Right lobe of liver (tissue), 6 donors: ENCODE data around the gene OTOA. TPM values are rescaled to one million over a fixed set of nuclear protein-coding genes. Genes with fewer than 3 reads are reported as not detected.

Experiments
- ATAC-seq, 4 donors: fragments of 200-7000 bp; cut with Tn5 transposase; one replicate each; pipeline ENCODE4 v1.9.1; 2020; ENCODE audit warnings: mild to moderate bottlenecking in 4 of 4, moderate library complexity in 4 of 4
- DNase-seq, 3 donors: peaks; one replicate each; pipeline ENCODE4 v3.0.0-alpha.2; 2020
- H3K27ac ChIP-seq, 3 donors: fragments of 200-600 bp; one replicate each; pipeline ENCODE4 v1.8.0; 2022
- H3K27me3 ChIP-seq, 2 donors: fragments of 200-600 bp; one replicate each; pipeline ENCODE4 v1.8.0; 2022
- H3K36me3 ChIP-seq, 4 donors: fragments of 200-600 bp; sonication (generic) in 1 of 4; one replicate each; pipeline versions ENCODE4 v1.5.1 to v1.8.0; 2017 to 2022; ENCODE audit warnings: control low read depth in 1 of 4
- H3K4me1 ChIP-seq, 4 donors: fragments of 200-600 bp; sonication (generic) in 1 of 4; one replicate each; pipeline versions ENCODE4 v1.5.1 to v1.8.0; 2017 to 2022; ENCODE audit warnings: control low read depth in 1 of 4
- H3K4me3 ChIP-seq, 3 donors: fragments of 200-600 bp; one replicate each; pipeline ENCODE4 v1.8.0; 2022
- H3K9me3 ChIP-seq, 4 donors: fragments of 200-600 bp; sonication (generic) in 1 of 4; one replicate each; pipeline versions ENCODE4 v1.5.1 to v1.8.0; 2017 to 2022; ENCODE audit warnings: control low read depth in 1 of 4
- CTCF ChIP-seq, 4 donors: fragments of 200-600 bp in 3 of 4; fragments of 450-650 bp in 1 of 4; IDR thresholded peaks; one replicate each; pipeline versions ENCODE4 v1.5.1 to v1.8.0; 2016 to 2022; ENCODE audit warnings: antibody characterized with exemption in 4 of 4, mild to moderate bottlenecking in 2 of 4
- POLR2A ChIP-seq: fragments of 450-650 bp; IDR thresholded peaks from one replicate; pipeline ENCODE4 v1.6.1; 2017; ENCODE audit warnings: antibody characterized with exemption, mild to moderate bottlenecking
- WGBS: methylation state at CpG from one replicate; pipeline ENCODE4 v1.1.6; 2018; ENCODE audit warnings: low coverage, low lambda C conversion rate; ENCODE audit not compliant: insufficient coverage; ENCODE audit errors: missing lambda C conversion rate; 5-methylcytosine and 5-hydroxymethylcytosine counted together
- intact Hi-C, 2 donors: fragments of 100-400 bp; cut with DNase I; formaldehyde crosslinking; loops; one replicate each; pipeline versions ENCODE4 v1.11.2 to v1.14.1; 2022
- total RNA-seq, 6 experiments: library from RNA; depleted of rRNA in 2 of 6; stranded (reverse); fragments of >200 nt in 2 of 6; fragmentation: NEBNext Ultra II Directional in 3 of 6; extraction: Animal tissue kit (Norgen Biotek cat#: 25700) in 3 of 6; gene quantifications; one replicate each; pipeline versions ENCODE4 v1.1.0 to v1.2.4, GENCODE V29; 2016 to 2023
- donor health status: DM: no; HTN: yes; CAD: no.
- donor health status: DM: no; HTN: no; CAD: no.
- donor health status: DM: no; HTN: no; CAD: no.
- donor health status: DM: no; HTN: yes; CAD: no.
- donor health status: DM: no; HTN: yes; CAD: no.

OTOA gene
- total RNA-seq, 6 experiments from 2014 or later: 0.12 to 0.25 (median 0.17) TPM; not detected in 2

- ATAC-seq: no peak
- intact Hi-C loops: no loop called here
Measured at GRCh38 chr16:21702276-21702675, 38.5 kb downstream of the OTOA start.

GRCh38 chr16:21703156-21703555 lies 39.4 kb downstream of the OTOA start:
- H3K36me3 ChIP-seq: no peaks in the 10 kb centered on the region
- intact Hi-C loops: no loop called here
- DNase-seq (no peak), ATAC-seq (no peak)
- no peaks in the 10 kb centered on the region for H3K9me3 ChIP-seq
- no peak for TF ChIP-seq POLR2A
- no peak for TF ChIP-seq CTCF (IDR thresholded peaks at IDR 0.05)
- no peak overlapping the region for H3K4me3 ChIP-seq
- WGBS: 42% methylated on average over 2 of the region's 2 CpGs
- H3K27me3 ChIP-seq: no peaks in the 10 kb centered on the region
- H3K27ac ChIP-seq: no peak overlapping the region
- H3K4me1 ChIP-seq: no peaks in the 10 kb centered on the region

More at GRCh38 chr16:21702276-21702675, 38.5 kb downstream of the OTOA start:
- Histone ChIP-seq H3K27me3 (no peaks in the 10 kb centered on the region), H3K27ac (no peak overlapping the region), H3K9me3 (no peaks in the 10 kb centered on the region), H3K4me1 (no peaks in the 10 kb centered on the region), H3K36me3 (no peaks in the 10 kb centered on the region), H3K4me3 (no peak overlapping the region)
- WGBS: 71% methylated on average over 3 of the region's 3 CpGs
- TF ChIP-seq CTCF (IDR thresholded peaks at IDR 0.05) (no peak), POLR2A (no peak)
- no peak for DNase-seq

- 53% methylated on average over 5 of the region's 5 CpGs for WGBS
- TF ChIP-seq CTCF (IDR thresholded peaks at IDR 0.05) (no peak), POLR2A (no peak)
- Histone ChIP-seq H3K4me3 (no peak overlapping the region), H3K36me3 (no peaks in the 10 kb centered on the region), H3K27me3 (no peaks in the 10 kb centered on the region), H3K27ac (no peak overlapping the region), H3K4me1 (no peaks in the 10 kb centered on the region), H3K9me3 (no peaks in the 10 kb centered on the region)
- intact Hi-C loops: no loop called here
- ATAC-seq (no peak), DNase-seq (no peak)
Measured at GRCh38 chr16:21703589-21704174, 39.9 kb downstream of the OTOA start.

GRCh38 chr16:21704266-21704665 lies 40.5 kb downstream of the OTOA start:
- TF ChIP-seq CTCF (IDR thresholded peaks at IDR 0.05): no peak
- TF ChIP-seq POLR2A: no peak
- intact Hi-C loops: no loop called here
- no peak overlapping the region for H3K4me3 ChIP-seq
- no peaks in the 10 kb centered on the region for H3K36me3 ChIP-seq
- ATAC-seq (no peak), DNase-seq (no peak)
- H3K4me1 ChIP-seq: no peaks in the 10 kb centered on the region
- H3K9me3 ChIP-seq: no peaks in the 10 kb centered on the region
- no peaks in the 10 kb centered on the region for H3K27me3 ChIP-seq
- WGBS: 67% methylated on average over 2 of the region's 5 CpGs
- H3K27ac ChIP-seq: no peak overlapping the region

- intact Hi-C loops: no loop called here
- Histone ChIP-seq H3K36me3 (no peaks in the 10 kb centered on the region), H3K4me3 (no peak overlapping the region), H3K27ac (no peak overlapping the region), H3K27me3 (no peaks in the 10 kb centered on the region), H3K9me3 (no peaks in the 10 kb centered on the region), H3K4me1 (no peaks in the 10 kb centered on the region)
- WGBS: 72% methylated on average over 5 of the region's 6 CpGs
- DNase-seq (no peak), ATAC-seq (no peak)
- TF ChIP-seq POLR2A (no peak), CTCF (IDR thresholded peaks at IDR 0.05) (no peak)
Measured at GRCh38 chr16:21704733-21705132, 41.0 kb downstream of the OTOA start.
